ENCODE measurements around the gene THAP5.
"Not testable (repeated sequence)": the region's sequence is repeated elsewhere in the genome, so short reads cannot be mapped to it uniquely, and the experiment has no call there.

The THAP5 gene

GRCh38 chr7:108557191-108557590, 12.3 kb downstream of the THAP5 start:
- H4K20me1 ChIP-seq (ENCODE audit: control insufficient read depth, insufficient read depth, low read depth, low read length) = no peaks in the 10 kb centered on the region
- no peaks in the 10 kb centered on the region for H3K27me3 ChIP-seq (ENCODE audit: control insufficient read depth, low read length)
- TF ChIP-seq EZH2phosphoT487 (IDR thresholded peaks at IDR 0.05; ENCODE audit: borderline replicate concordance, low read length) (no peak), CTCF (IDR thresholded peaks at IDR 0.05; ENCODE audit: low read depth, low read length, poor library complexity, severe bottlenecking) (no peak)
- H3K4me3 ChIP-seq (ENCODE audit: low read length) = no peak overlapping the region
- H3K4me2 ChIP-seq (ENCODE audit: low read length) = no peak overlapping the region
- no peaks in the 10 kb centered on the region for H3F3A ChIP-seq (ENCODE audit: control insufficient read depth, insufficient read depth)
- H3K4me1 ChIP-seq (ENCODE audit: control insufficient read depth, low read length) = peaks cover 3% of the 10 kb centered on the region
- peaks cover 7% of the 10 kb centered on the region for H3K36me3 ChIP-seq (ENCODE audit: control insufficient read depth, low read length)
- no peaks in the 10 kb centered on the region for H3K9me2 ChIP-seq (replicated peaks; ENCODE audit: control insufficient read depth, low read length)
- H3K27ac ChIP-seq (ENCODE audit: low read depth, low read length) = no peak overlapping the region
- peaks cover 22% of the 10 kb centered on the region for H3K9me3 ChIP-seq (ENCODE audit: control insufficient read depth, insufficient read depth, low read length)
- no peaks in the 10 kb centered on the region for H3K79me2 ChIP-seq (ENCODE audit: control insufficient read depth, low read length)

GRCh38 chr7:108556665-108557064, 12.8 kb downstream of the THAP5 start:
- not testable (repeated sequence) for H3K9me2 ChIP-seq (replicated peaks; ENCODE audit: control insufficient read depth, low read length); H3F3A ChIP-seq (ENCODE audit: control insufficient read depth, insufficient read depth); H3K36me3 ChIP-seq (ENCODE audit: control insufficient read depth, low read length); H4K20me1 ChIP-seq (ENCODE audit: control insufficient read depth, insufficient read depth, low read depth, low read length); H3K4me3 ChIP-seq (ENCODE audit: low read length); H3K79me2 ChIP-seq (ENCODE audit: control insufficient read depth, low read length); H3K4me1 ChIP-seq (ENCODE audit: control insufficient read depth, low read length); H3K27ac ChIP-seq (ENCODE audit: low read depth, low read length); H3K4me2 ChIP-seq (ENCODE audit: low read length); H3K27me3 ChIP-seq (ENCODE audit: control insufficient read depth, low read length)
- H3K9me3 ChIP-seq (ENCODE audit: control insufficient read depth, insufficient read depth, low read length) = peaks cover 22% of the 10 kb centered on the region

- H3K4me3 ChIP-seq (ENCODE audit: low read length); H3K4me2 ChIP-seq (ENCODE audit: low read length); H3K79me2 ChIP-seq (ENCODE audit: control insufficient read depth, low read length); H3K27ac ChIP-seq (ENCODE audit: low read depth, low read length); H3K9me3 ChIP-seq (ENCODE audit: control insufficient read depth, insufficient read depth, low read length); H3F3A ChIP-seq (ENCODE audit: control insufficient read depth, insufficient read depth); H4K20me1 ChIP-seq (ENCODE audit: control insufficient read depth, insufficient read depth, low read depth, low read length); H3K36me3 ChIP-seq (ENCODE audit: control insufficient read depth, low read length); H3K27me3 ChIP-seq (ENCODE audit: control insufficient read depth, low read length); H3K9me2 ChIP-seq (replicated peaks; ENCODE audit: control insufficient read depth, low read length); H3K4me1 ChIP-seq (ENCODE audit: control insufficient read depth, low read length): not testable (repeated sequence)
Observed at GRCh38 chr7:108548141-108548896, 21.2 kb downstream of the THAP5 start.

GRCh38 chr7:108541478-108541877, 28.0 kb downstream of the THAP5 start:
- H3K36me3 ChIP-seq (ENCODE audit: control insufficient read depth, low read length) = no peaks in the 10 kb centered on the region
- no peaks in the 10 kb centered on the region for H3K9me3 ChIP-seq (ENCODE audit: control insufficient read depth, insufficient read depth, low read length)
- no peak overlapping the region for H3K4me3 ChIP-seq (ENCODE audit: low read length)

GRCh38 chr7:108538685-108539084, 30.8 kb downstream of the THAP5 start:
- not testable (repeated sequence) for H3K4me3 ChIP-seq (ENCODE audit: low read length); H3K79me2 ChIP-seq (ENCODE audit: control insufficient read depth, low read length); H3K4me2 ChIP-seq (ENCODE audit: low read length); H3K36me3 ChIP-seq (ENCODE audit: control insufficient read depth, low read length); H3K9me3 ChIP-seq (ENCODE audit: control insufficient read depth, insufficient read depth, low read length); H3K27ac ChIP-seq (ENCODE audit: low read depth, low read length); H3F3A ChIP-seq (ENCODE audit: control insufficient read depth, insufficient read depth); H3K9me2 ChIP-seq (replicated peaks; ENCODE audit: control insufficient read depth, low read length); H4K20me1 ChIP-seq (ENCODE audit: control insufficient read depth, insufficient read depth, low read depth, low read length); H3K27me3 ChIP-seq (ENCODE audit: control insufficient read depth, low read length); H3K4me1 ChIP-seq (ENCODE audit: control insufficient read depth, low read length)

More at GRCh38 chr7:108541478-108541877, 28.0 kb downstream of the THAP5 start:
- no peaks in the 10 kb centered on the region for H4K20me1 ChIP-seq (ENCODE audit: control insufficient read depth, insufficient read depth, low read depth, low read length)
- H3K4me2 ChIP-seq (ENCODE audit: low read length) = no peak overlapping the region
- H3K27me3 ChIP-seq (ENCODE audit: control insufficient read depth, low read length) = no peaks in the 10 kb centered on the region
- no peaks in the 10 kb centered on the region for H3K79me2 ChIP-seq (ENCODE audit: control insufficient read depth, low read length)
- TF ChIP-seq EZH2phosphoT487 (IDR thresholded peaks at IDR 0.05; ENCODE audit: borderline replicate concordance, low read length) (no peak), CTCF (IDR thresholded peaks at IDR 0.05; ENCODE audit: low read depth, low read length, poor library complexity, severe bottlenecking) (no peak)
- H3F3A ChIP-seq (ENCODE audit: control insufficient read depth, insufficient read depth) = no peaks in the 10 kb centered on the region
- no peaks in the 10 kb centered on the region for H3K9me2 ChIP-seq (replicated peaks; ENCODE audit: control insufficient read depth, low read length)
- no peak overlapping the region for H3K27ac ChIP-seq (ENCODE audit: low read depth, low read length)
- H3K4me1 ChIP-seq (ENCODE audit: control insufficient read depth, low read length) = no peaks in the 10 kb centered on the region

- H3K9me2 ChIP-seq (replicated peaks; ENCODE audit: control insufficient read depth, low read length); H3F3A ChIP-seq (ENCODE audit: control insufficient read depth, insufficient read depth); H3K4me3 ChIP-seq (ENCODE audit: low read length); H4K20me1 ChIP-seq (ENCODE audit: control insufficient read depth, insufficient read depth, low read depth, low read length); H3K79me2 ChIP-seq (ENCODE audit: control insufficient read depth, low read length); H3K4me2 ChIP-seq (ENCODE audit: low read length); H3K36me3 ChIP-seq (ENCODE audit: control insufficient read depth, low read length); H3K4me1 ChIP-seq (ENCODE audit: control insufficient read depth, low read length); H3K27me3 ChIP-seq (ENCODE audit: control insufficient read depth, low read length); H3K27ac ChIP-seq (ENCODE audit: low read depth, low read length); H3K9me3 ChIP-seq (ENCODE audit: control insufficient read depth, insufficient read depth, low read length): not testable (repeated sequence)
Observed at GRCh38 chr7:108538236-108538635, 31.3 kb downstream of the THAP5 start.

Measured in DOHH2 (cell line).